Heart left ventricle (tissue), 16 donors: ENCODE results near the gene CEP131. TPM values are rescaled to one million over a fixed set of nuclear protein-coding genes. Genes with fewer than 3 reads are reported as not detected.

Experiments used
- ATAC-seq, 4 donors: fragments of 200-7000 bp; cut with Tn5 transposase; one replicate each; pipeline ENCODE4 v1.9.1; 2020 to 2022; ENCODE audit warnings: moderate library complexity in 4 of 4, mild to moderate bottlenecking in 3 of 4, moderate number of reproducible peaks in 1 of 4
- DNase-seq, 5 donors: peaks; one replicate each; pipeline ENCODE4 v3.0.0-alpha.2; 2020
- H3K27ac ChIP-seq, 12 donors: fragments of 200-600 bp; sonication (generic) in 4 of 12; one replicate each; pipeline versions ENCODE4 v1.5.0 to v1.8.0; 2016 to 2022; ENCODE audit warnings: mild to moderate bottlenecking in 2 of 12
- H3K27me3 ChIP-seq, 9 donors: fragments of 200-600 bp; sonication (generic) in 2 of 9; one replicate each; pipeline versions ENCODE4 v1.5.1 to v1.8.0; 2016 to 2022; ENCODE audit warnings: mild to moderate bottlenecking in 3 of 9
- H3K36me3 ChIP-seq, 9 donors: fragments of 200-600 bp; sonication (generic) in 2 of 9; one replicate each; pipeline versions ENCODE4 v1.5.0 to v1.8.0; 2018 to 2022; ENCODE audit warnings: mild to moderate bottlenecking in 2 of 9
- H3K4me1 ChIP-seq, 12 donors: fragments of 200-600 bp; sonication (generic) in 4 of 12; one replicate each; pipeline versions ENCODE4 v1.5.0 to v1.8.0; 2016 to 2022; ENCODE audit warnings: mild to moderate bottlenecking in 3 of 12
- H3K4me3 ChIP-seq, 12 donors: fragments of 200-600 bp; sonication (generic) in 4 of 12; one replicate each; pipeline versions ENCODE4 v1.5.0 to v1.8.0; 2017 to 2022; ENCODE audit warnings: mild to moderate bottlenecking in 9 of 12, moderate library complexity in 4 of 12
- H3K9me3 ChIP-seq, 12 donors: fragments of 200-600 bp; sonication (generic) in 4 of 12; one replicate each; pipeline versions ENCODE4 v1.5.0 to v1.8.0; 2016 to 2022; ENCODE audit warnings: mild to moderate bottlenecking in 1 of 12
- CTCF ChIP-seq, 12 donors: fragments of 200-600 bp; sonication (generic) in 4 of 12; IDR thresholded peaks; one replicate each; pipeline versions ENCODE4 v1.5.0 to v1.8.0; 2018 to 2022; ENCODE audit warnings: antibody characterized with exemption in 12 of 12, mild to moderate bottlenecking in 5 of 12
- POLR2A ChIP-seq, 2 donors: fragments of 450-650 bp; IDR thresholded peaks; one replicate each; pipeline ENCODE4 v1.6.1; 2017; ENCODE audit warnings: antibody characterized with exemption in 2 of 2, mild to moderate bottlenecking in 2 of 2, moderate library complexity in 2 of 2
- WGBS, 4 donors: extraction: QIAGEN DNeasy Blood & Tissue Kit in 2 of 4; methylation state at CpG; one replicate each; pipeline versions ENCODE4 v1.1.5 to v1.1.7; 2013 to 2018; 5-methylcytosine and 5-hydroxymethylcytosine counted together
- intact Hi-C, 10 donors: fragments of 100-400 bp; cut with DNase I; formaldehyde crosslinking; loops; one replicate each; pipeline versions ENCODE4 v1.11.1 to v1.14.2; 2022
- polyA plus RNA-seq, 2 donors: library from polyadenylated mRNA; stranded (reverse); fragments of 200-250 nt; gene quantifications; one replicate each; pipeline ENCODE4 v1.2.3, GENCODE V29; 2013
- total RNA-seq, 9 donors: library from RNA; depleted of rRNA in 2 of 9; stranded (reverse); fragments of >200 nt in 2 of 9; fragmentation: NEBNext Ultra II Directional in 3 of 9; extraction: Animal tissue kit (Norgen Biotek cat#: 25700) in 3 of 9; gene quantifications; one replicate each; pipeline versions ENCODE4 v1.1.0 to v1.2.4, GENCODE V29; 2016 to 2023
- donor health status: ischemic (EF 13 %, LVEDD 7.1; RV severe dilation, severe dysfunction).
- donor health status: healthy with polysubstance abuse.
- donor health status: DM: no; HTN: yes; CAD: no.
- donor health status: DM: no; HTN: no; CAD: no.
- donor health status: ischemic (EF 25% LVEDD 6.9; RV normal size, moderate dysfunction).
- donor health status: ischemic (EF 25% LVEDD 5.7; RV mildly dilated, moderate dysfunction).
- donor health status: healthy.
- donor health status: DM: yes; HTN: yes; CAD: no.
- donor health status: ischemic (EF 35%, LVEDD 5.7; RV mildly dilated, moderate dysfunction).
- donor health status: nonischemic (EF 11% LVEDD 7.7; RV severe dilation, severe dysfunction).
- donor health status: DM: yes; HTN: yes; CAD: no.
- donor health status: PGD.
- donor health status: ischemic (EF 29% LVEDD 5.4; RV normal size, mild dysfunction).
- donor health status: nonischemic (EF 23%, LVEDD 6.1; RV moderate dilation, normal function).

Gene CEP131
- total and polyA plus RNA-seq, 11 donors: 7.0 to 15.8 (median 8.9) TPM

- WGBS, 4 donors: 87 to 93% (median 90%) methylated on average over 6 of the region's 6 CpGs
- intact Hi-C loops: no loop called here
- Histone ChIP-seq H3K27ac (no peak overlapping the region), H3K9me3 (no peaks in the 10 kb centered on the region), H3K36me3 (peaks cover 0 to 90% (median 70%) of the 10 kb centered on the region in 9 donors), H3K27me3 (no peaks in the 10 kb centered on the region), H3K4me3 (no peak overlapping the region), H3K4me1 (peaks cover 0 to 12% (median 0%) of the 10 kb centered on the region in 12 donors)
- ATAC-seq (no peak), DNase-seq (no peak)
- TF ChIP-seq CTCF (IDR thresholded peaks at IDR 0.05) (no peak), POLR2A (IDR thresholded peaks at IDR 0.05) (no peak)
These were observed 44.8 kb upstream of the CEP131 start for GRCh38 chr17:81267390-81268067.

GRCh38 chr17:81265576-81265975 lies 42.8 kb upstream of the CEP131 start:
- ATAC-seq (no peak), DNase-seq (no peak)
- no peak overlapping the region for H3K4me3 ChIP-seq
- no peaks in the 10 kb centered on the region for H3K9me3 ChIP-seq
- intact Hi-C loops: no loop called here
- no peaks in the 10 kb centered on the region for H3K27me3 ChIP-seq
- peaks cover 0 to 94% (median 70%) of the 10 kb centered on the region in 9 donors for H3K36me3 ChIP-seq
- H3K4me1 ChIP-seq: peaks cover 0 to 10% (median 0%) of the 10 kb centered on the region in 12 donors
- H3K27ac ChIP-seq: no peak overlapping the region
- TF ChIP-seq CTCF (IDR thresholded peaks at IDR 0.05) (no peak), POLR2A (IDR thresholded peaks at IDR 0.05) (no peak)
- WGBS, 4 donors: 96 to 98% (median 97%) methylated on average over 14 to 22 of the region's 22 CpGs

GRCh38 chr17:81264640-81265039 lies 41.9 kb upstream of the CEP131 start:
- no peak overlapping the region for H3K27ac ChIP-seq
- intact Hi-C loops: no loop called here
- peaks cover 0 to 94% (median 73%) of the 10 kb centered on the region in 9 donors for H3K36me3 ChIP-seq
- ATAC-seq (no peak), DNase-seq (no peak)
- peaks cover 0 to 10% (median 0%) of the 10 kb centered on the region in 12 donors for H3K4me1 ChIP-seq
- H3K27me3 ChIP-seq: no peaks in the 10 kb centered on the region
- WGBS, 4 donors: 92 to 97% (median 96%) methylated on average over 12 of the region's 12 CpGs
- no peak overlapping the region for H3K4me3 ChIP-seq
- H3K9me3 ChIP-seq: no peaks in the 10 kb centered on the region
- no peak for TF ChIP-seq CTCF (IDR thresholded peaks at IDR 0.05)
- no peak for TF ChIP-seq POLR2A (IDR thresholded peaks at IDR 0.05)

- 93 to 97% (median 94%) methylated on average over 25 to 40 of the region's 40 CpGs for WGBS, 4 donors
- H3K36me3 ChIP-seq: peaks cover 0 to 94% (median 74%) of the 10 kb centered on the region in 9 donors
- H3K4me3 ChIP-seq: no peak overlapping the region
- no peak for ATAC-seq
- intact Hi-C loops: no loop called here
- TF ChIP-seq POLR2A (IDR thresholded peaks at IDR 0.05): no peak
- TF ChIP-seq CTCF (IDR thresholded peaks at IDR 0.05): no peak
- H3K4me1 ChIP-seq: peaks cover 0 to 10% (median 0%) of the 10 kb centered on the region in 12 donors
- H3K9me3 ChIP-seq: no peaks in the 10 kb centered on the region
- DNase-seq: no peak
- H3K27ac ChIP-seq: no peak overlapping the region
- no peaks in the 10 kb centered on the region for H3K27me3 ChIP-seq
These were observed 40.8 kb upstream of the CEP131 start for GRCh38 chr17:81263371-81264181.
